A673 (cell line): Measurements from ENCODE around the gene PLA2G4F. TPM values are rescaled to one million over a fixed set of nuclear protein-coding genes. Genes with fewer than 3 reads are reported as not detected.

Experiments used
- BruUV-seq: library from RNA; stranded (reverse); fragments of 400-500 nt; replicated peaks from 2 replicates; lab custom pipeline; 2021; lab: Mats Ljungman, UMichigan
- CTCF ChIA-PET: fragments of 300-600 bp; sonication (Branson Sonifier 250); formaldehyde crosslinking; loops from one replicate; lab custom pipeline; 2022; ENCODE audit warnings: antibody characterized with exemption; lab: Charles Lee
- POLR2A ChIA-PET: fragments of 300-600 bp; sonication (Branson Sonifier 250); formaldehyde crosslinking; loops from one replicate; lab custom pipeline; 2022; ENCODE audit warnings: antibody characterized with exemption; ENCODE audit not compliant: low non-redundant PET; lab: Charles Lee
- DNase-seq: peaks from one replicate; pipeline ENCODE4 v3.0.0-alpha.2; 2015; ENCODE audit warnings: low spot score
- H3K27ac ChIP-seq: fragments of 200-600 bp; sonication (generic); 2 replicates; pipeline ENCODE4 v1.5.1; 2016; ENCODE audit warnings: mixed run types, low read depth, mild to moderate bottlenecking, mixed read lengths, antibody characterized with exemption, low read length; ENCODE audit not compliant: poor library complexity, severe bottlenecking
- H3K27me3 ChIP-seq: fragments of 200-600 bp; sonication (generic); replicated peaks from 2 replicates; pipeline ENCODE4 v1.6.1; 2017; ENCODE audit warnings: mixed run types, low read depth, mild to moderate bottlenecking, mixed read lengths, antibody characterized with exemption, low read length; ENCODE audit not compliant: insufficient read depth, poor library complexity
- H3K36me3 ChIP-seq: fragments of 200-600 bp; sonication (generic); 2 replicates; pipeline ENCODE4 v1.6.1; 2016; ENCODE audit warnings: mixed run types, mild to moderate bottlenecking, mixed read lengths, antibody characterized with exemption, low read length; ENCODE audit not compliant: insufficient read depth, poor library complexity, severe bottlenecking
- H3K4me1 ChIP-seq: fragments of 200-600 bp; sonication (generic); 2 replicates; pipeline ENCODE4 v1.6.1; 2017; ENCODE audit warnings: mixed run types, mild to moderate bottlenecking, mixed read lengths, antibody characterized with exemption, low read length; ENCODE audit not compliant: insufficient read depth, poor library complexity, severe bottlenecking
- H3K4me3 ChIP-seq: fragments of 200-600 bp; sonication (generic); 2 replicates; pipeline ENCODE4 v1.5.1; 2016; ENCODE audit warnings: low read depth, mixed run types, mild to moderate bottlenecking, mixed read lengths, low read length; ENCODE audit not compliant: poor library complexity, severe bottlenecking
- H3K9me3 ChIP-seq: fragments of 200-600 bp; sonication (generic); 2 replicates; pipeline ENCODE4 v1.6.1; 2016; ENCODE audit warnings: mixed run types, low read depth, mild to moderate bottlenecking, mixed read lengths, antibody characterized with exemption, low read length; ENCODE audit not compliant: poor library complexity, severe bottlenecking
- EZH2 ChIP-seq: fragments of 200-600 bp; sonication (generic); IDR thresholded peaks from 2 replicates; pipeline ENCODE4 v1.6.1; 2017; ENCODE audit warnings: borderline replicate concordance, low read depth, mild to moderate bottlenecking, mixed read lengths, antibody characterized with exemption, low read length; ENCODE audit not compliant: poor library complexity, severe bottlenecking
- intact Hi-C: fragments of 100-400 bp; cut with micrococcal nuclease; formaldehyde crosslinking; loops from one replicate; pipeline ENCODE4 v1.10.0; 2022; ENCODE audit not compliant: unreplicated experiment
- microRNA-seq: library from miRNA; unstranded; fragments of <30 nt; microRNA quantifications from one replicate; pipeline ENCODE4 v1.2.0, GENCODE V29; 2021
- total RNA-seq: library from RNA; stranded (reverse); gene quantifications from 2 replicates; pipeline ENCODE4 v1.2.3, GENCODE V29; 2021
- TF ChIP-seq, protein P1 (sequence below): fragments of 300-800, 200-600 bp; sonication (generic); conservative IDR thresholded peaks from 2 replicates; pipeline ENCODE4 v1.5.1; 2017; ENCODE audit warnings: low read depth, mild to moderate bottlenecking, antibody characterized with exemption, low read length, moderate library complexity, mixed read lengths

The PLA2G4F gene
- total RNA-seq, 1 experiment from 2014 or later = not detected

DNA sequence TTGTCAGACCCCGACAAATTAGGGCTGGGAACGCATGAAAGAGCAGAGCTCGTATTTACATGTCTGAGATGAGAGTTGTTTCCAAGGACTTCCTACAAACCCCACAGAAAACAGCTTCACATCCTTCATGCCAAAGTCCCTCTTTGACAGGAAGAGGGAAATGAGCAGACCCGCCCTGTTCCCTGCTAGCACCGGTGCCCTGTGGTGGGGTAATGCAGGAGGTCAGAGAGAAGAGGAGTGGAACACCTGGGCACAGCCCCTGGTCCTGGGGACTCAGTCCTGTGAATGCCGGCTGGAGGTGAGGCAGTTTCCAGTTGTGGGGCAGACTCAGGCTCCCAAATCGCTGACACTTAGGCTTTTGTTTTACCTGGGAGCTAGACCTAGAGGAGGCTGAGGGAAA is 66.1 kb downstream of the PLA2G4F start:
- BruUV-seq = no TSS peak
- CTCF ChIA-PET = no interaction called here
- POLR2A ChIA-PET = no interaction called here

DNA sequence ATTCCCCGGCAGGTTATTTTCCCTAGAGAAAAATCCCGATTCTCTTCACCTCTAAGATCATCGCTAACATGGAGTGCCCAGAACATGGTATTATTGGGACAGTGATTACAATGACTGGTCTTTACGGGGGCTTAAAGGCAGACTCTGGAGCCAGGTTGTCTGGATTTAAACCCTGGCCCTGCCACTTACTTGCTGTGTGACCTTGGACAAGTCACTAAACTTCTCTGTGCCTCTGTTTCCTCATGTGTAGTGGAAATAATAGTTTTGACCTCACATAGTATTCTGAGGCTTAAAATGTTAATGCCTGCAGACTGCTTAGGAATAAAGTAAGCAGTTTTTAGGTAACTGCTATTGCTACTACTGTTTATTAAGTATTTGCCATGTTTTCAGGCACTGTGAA is 66.5 kb downstream of the PLA2G4F start:
- BruUV-seq = no TSS peak
- no peak for DNase-seq
- H3K4me3 ChIP-seq = no peak overlapping the region
- peaks cover 12% of the 10 kb centered on the region for H3K4me1 ChIP-seq
- no peaks in the 10 kb centered on the region for H3K36me3 ChIP-seq
- intact Hi-C loops = loop anchor here (10.0 kb wide), 1 partner anchor 295 kb away; no protein-coding TSS in a partner anchor
- no peak for TF ChIP-seq EZH2
- TF ChIP-seq, protein P1, sequence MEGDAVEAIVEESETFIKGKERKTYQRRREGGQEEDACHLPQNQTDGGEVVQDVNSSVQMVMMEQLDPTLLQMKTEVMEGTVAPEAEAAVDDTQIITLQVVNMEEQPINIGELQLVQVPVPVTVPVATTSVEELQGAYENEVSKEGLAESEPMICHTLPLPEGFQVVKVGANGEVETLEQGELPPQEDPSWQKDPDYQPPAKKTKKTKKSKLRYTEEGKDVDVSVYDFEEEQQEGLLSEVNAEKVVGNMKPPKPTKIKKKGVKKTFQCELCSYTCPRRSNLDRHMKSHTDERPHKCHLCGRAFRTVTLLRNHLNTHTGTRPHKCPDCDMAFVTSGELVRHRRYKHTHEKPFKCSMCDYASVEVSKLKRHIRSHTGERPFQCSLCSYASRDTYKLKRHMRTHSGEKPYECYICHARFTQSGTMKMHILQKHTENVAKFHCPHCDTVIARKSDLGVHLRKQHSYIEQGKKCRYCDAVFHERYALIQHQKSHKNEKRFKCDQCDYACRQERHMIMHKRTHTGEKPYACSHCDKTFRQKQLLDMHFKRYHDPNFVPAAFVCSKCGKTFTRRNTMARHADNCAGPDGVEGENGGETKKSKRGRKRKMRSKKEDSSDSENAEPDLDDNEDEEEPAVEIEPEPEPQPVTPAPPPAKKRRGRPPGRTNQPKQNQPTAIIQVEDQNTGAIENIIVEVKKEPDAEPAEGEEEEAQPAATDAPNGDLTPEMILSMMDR = no peak
- POLR2A ChIA-PET = no interaction called here
- H3K27me3 ChIP-seq = no peaks in the 10 kb centered on the region
- CTCF ChIA-PET = no interaction called here
- H3K27ac ChIP-seq = no peak overlapping the region
- H3K9me3 ChIP-seq = no peaks in the 10 kb centered on the region

More for the DNA sequence above, 66.1 kb downstream of the PLA2G4F start:
- peaks cover 12% of the 10 kb centered on the region for H3K4me1 ChIP-seq
- H3K27ac ChIP-seq = no peak overlapping the region
- intact Hi-C loops = no loop called here
- DNase-seq = no peak
- no peaks in the 10 kb centered on the region for H3K9me3 ChIP-seq
- H3K4me3 ChIP-seq = no peak overlapping the region
- H3K36me3 ChIP-seq = no peaks in the 10 kb centered on the region
- no peaks in the 10 kb centered on the region for H3K27me3 ChIP-seq
- no peak for TF ChIP-seq EZH2
- TF ChIP-seq, protein P1 = no peak

Small RNA genes within 50 kb of the gene (microRNA-seq; reads per million reads assigned to microRNA genes)
- 161 reads per million, percentile 68 among the genes with 10 or more reads in this experiment for gene MIR627

Other genes starting within 250 kb of the PLA2G4F start
- gene EHD4, start 184.1 kb downstream of the PLA2G4F start, total RNA-seq = 27.3 and 29.4 TPM in 2 replicates
- gene PLA2G4E, start 135.6 kb downstream of the PLA2G4F start, total RNA-seq = not detected in 2 replicates
- not detected in 2 replicates for gene PLA2G4D, start 62.1 kb downstream of the PLA2G4F start, total RNA-seq
- gene VPS39, start 51.7 kb upstream of the PLA2G4F start, total RNA-seq = 46.9 and 47.9 TPM in 2 replicates
- 23.7 and 28.2 TPM in 2 replicates for gene GANC, start 116.6 kb upstream of the PLA2G4F start, total RNA-seq
- 46.0 and 53.4 TPM in 2 replicates for gene TMEM87A, start 116.8 kb upstream of the PLA2G4F start, total RNA-seq
- gene CAPN3, start 202.9 kb upstream of the PLA2G4F start, total RNA-seq = 0.54 and 0.55 TPM in 2 replicates